Psoas muscle (tissue), 8 donors: ENCODE measurements around the gene RDH16. TPM values are rescaled to one million over a fixed set of nuclear protein-coding genes. Genes with fewer than 3 reads are reported as not detected.
"Not testable (repeated sequence)": the region's sequence is repeated elsewhere in the genome, so short reads cannot be mapped to it uniquely, and the experiment has no call there.

Source experiments
- ATAC-seq, 4 donors: fragments of 200-7000 bp; cut with Tn5 transposase; one replicate each; pipeline ENCODE4 v1.9.1; 2020; ENCODE audit warnings: moderate library complexity in 3 of 4, mild to moderate bottlenecking in 2 of 4
- DNase-seq, 2 donors: peaks; one replicate each; pipeline ENCODE4 v3.0.0-alpha.2; 2020
- H3K27ac ChIP-seq: fragments of 200-600 bp; one replicate; pipeline ENCODE4 v1.8.0; 2022
- H3K27me3 ChIP-seq, 3 donors: fragments of 200-600 bp in 1 of 3; one replicate each; pipeline versions ENCODE4 v1.6.1 to v1.8.0; 2013 to 2022; ENCODE audit warnings: low read length in 2 of 3, mild to moderate bottlenecking in 2 of 3, moderate library complexity in 1 of 3; ENCODE audit not compliant: insufficient read depth in 3 of 3
- H3K36me3 ChIP-seq, 2 donors: fragments of 200-600 bp in 1 of 2; one replicate each; pipeline versions ENCODE4 v1.6.1 to v1.8.0; 2013 to 2022; ENCODE audit warnings: low read depth in 1 of 2, mild to moderate bottlenecking in 1 of 2, moderate library complexity in 1 of 2; ENCODE audit not compliant: insufficient read depth in 1 of 2
- H3K4me1 ChIP-seq: fragments of 200-600 bp; one replicate; pipeline ENCODE4 v1.8.0; 2022
- H3K4me3 ChIP-seq: fragments of 200-600 bp; one replicate; pipeline ENCODE4 v1.8.0; 2022; ENCODE audit warnings: mild to moderate bottlenecking
- H3K9me3 ChIP-seq: fragments of 200-600 bp; one replicate; pipeline ENCODE4 v1.8.0; 2022
- WGBS, 3 donors: extraction: QIAGEN DNeasy Blood & Tissue Kit; methylation state at CpG; one replicate each; pipeline versions ENCODE4 v1.1.6 to v1.1.7; 2013; 5-methylcytosine and 5-hydroxymethylcytosine counted together
- intact Hi-C, 2 donors: fragments of 100-400 bp; cut with DNase I; formaldehyde crosslinking; loops; one replicate each; pipeline versions ENCODE4 v1.11.0 to v1.14.2; 2022
- polyA plus RNA-seq, 3 donors: library from polyadenylated mRNA; stranded (reverse); fragments of 200-250 nt; gene quantifications; one replicate each; pipeline ENCODE4 v1.2.3, GENCODE V29; 2013
- total RNA-seq, 4 donors: library from RNA; stranded (reverse); fragmentation: NEBNext Ultra II Directional in 2 of 4; extraction: Animal tissue kit (Norgen Biotek cat#: 25700) in 2 of 4; gene quantifications; one replicate each; pipeline versions ENCODE4 v1.2.1 to v1.2.4, GENCODE V29; 2021 to 2023
- TF ChIP-seq, protein P1 (sequence below): fragments of 200-600 bp; IDR thresholded peaks from one replicate; pipeline ENCODE4 v1.8.0; 2022; ENCODE audit warnings: antibody characterized with exemption
- donor health status: healthy with polysubstance abuse.
- donor health status: DM: no; HTN: no; CAD: no; lungs with moderate emphysema.
- donor health status: Bipolar disorder and iron deficiency.
- donor health status: healthy.
- donor health status: DM: yes; HTN: yes; CAD: no.
- donor health status: DM: no; HTN: no; CAD: no.
- donor health status: DM: no; HTN: no; CAD: no.
- donor health status: DM: yes; HTN: yes; CAD: no.

The RDH16 gene
- total and polyA plus RNA-seq, 7 donors, result 0.10 to 0.52 (median 0.32) TPM

DNA sequence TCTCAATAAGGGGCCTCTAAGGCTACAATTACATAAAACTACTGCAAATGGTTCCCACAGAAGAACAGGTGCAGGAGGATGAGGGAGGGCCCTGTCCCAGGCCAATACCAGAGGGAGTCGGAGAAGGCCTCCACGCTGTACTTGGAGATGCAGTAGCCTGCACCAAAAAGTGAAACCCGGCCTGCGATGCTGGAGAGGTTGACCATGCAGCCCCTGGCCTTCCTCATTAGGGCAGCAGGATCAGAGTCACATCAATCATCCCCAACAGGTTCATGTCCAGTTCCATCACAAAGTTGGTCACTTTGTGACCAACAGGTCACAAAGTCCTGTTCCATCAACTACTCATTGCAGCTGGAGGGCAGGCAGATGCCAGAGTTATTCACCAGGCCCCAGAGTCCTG, 26.0 kb upstream of the RDH16 start:
- DNase-seq (no peak), ATAC-seq (no peak)
- peaks cover 0 to 3% of the 10 kb centered on the region in 2 donors for H3K36me3 ChIP-seq
- no peaks in the 10 kb centered on the region for H3K27me3 ChIP-seq
- WGBS, 3 donors, result 56 to 86% (median 65%) methylated on average over 4 of the region's 4 CpGs
- no peak overlapping the region for H3K27ac ChIP-seq
- TF ChIP-seq, protein P1, sequence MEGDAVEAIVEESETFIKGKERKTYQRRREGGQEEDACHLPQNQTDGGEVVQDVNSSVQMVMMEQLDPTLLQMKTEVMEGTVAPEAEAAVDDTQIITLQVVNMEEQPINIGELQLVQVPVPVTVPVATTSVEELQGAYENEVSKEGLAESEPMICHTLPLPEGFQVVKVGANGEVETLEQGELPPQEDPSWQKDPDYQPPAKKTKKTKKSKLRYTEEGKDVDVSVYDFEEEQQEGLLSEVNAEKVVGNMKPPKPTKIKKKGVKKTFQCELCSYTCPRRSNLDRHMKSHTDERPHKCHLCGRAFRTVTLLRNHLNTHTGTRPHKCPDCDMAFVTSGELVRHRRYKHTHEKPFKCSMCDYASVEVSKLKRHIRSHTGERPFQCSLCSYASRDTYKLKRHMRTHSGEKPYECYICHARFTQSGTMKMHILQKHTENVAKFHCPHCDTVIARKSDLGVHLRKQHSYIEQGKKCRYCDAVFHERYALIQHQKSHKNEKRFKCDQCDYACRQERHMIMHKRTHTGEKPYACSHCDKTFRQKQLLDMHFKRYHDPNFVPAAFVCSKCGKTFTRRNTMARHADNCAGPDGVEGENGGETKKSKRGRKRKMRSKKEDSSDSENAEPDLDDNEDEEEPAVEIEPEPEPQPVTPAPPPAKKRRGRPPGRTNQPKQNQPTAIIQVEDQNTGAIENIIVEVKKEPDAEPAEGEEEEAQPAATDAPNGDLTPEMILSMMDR, result no peak
- no peak overlapping the region for H3K4me3 ChIP-seq
- intact Hi-C loops, result no loop called here
- no peaks in the 10 kb centered on the region for H3K9me3 ChIP-seq
- H3K4me1 ChIP-seq, result peaks cover 9% of the 10 kb centered on the region

DNA sequence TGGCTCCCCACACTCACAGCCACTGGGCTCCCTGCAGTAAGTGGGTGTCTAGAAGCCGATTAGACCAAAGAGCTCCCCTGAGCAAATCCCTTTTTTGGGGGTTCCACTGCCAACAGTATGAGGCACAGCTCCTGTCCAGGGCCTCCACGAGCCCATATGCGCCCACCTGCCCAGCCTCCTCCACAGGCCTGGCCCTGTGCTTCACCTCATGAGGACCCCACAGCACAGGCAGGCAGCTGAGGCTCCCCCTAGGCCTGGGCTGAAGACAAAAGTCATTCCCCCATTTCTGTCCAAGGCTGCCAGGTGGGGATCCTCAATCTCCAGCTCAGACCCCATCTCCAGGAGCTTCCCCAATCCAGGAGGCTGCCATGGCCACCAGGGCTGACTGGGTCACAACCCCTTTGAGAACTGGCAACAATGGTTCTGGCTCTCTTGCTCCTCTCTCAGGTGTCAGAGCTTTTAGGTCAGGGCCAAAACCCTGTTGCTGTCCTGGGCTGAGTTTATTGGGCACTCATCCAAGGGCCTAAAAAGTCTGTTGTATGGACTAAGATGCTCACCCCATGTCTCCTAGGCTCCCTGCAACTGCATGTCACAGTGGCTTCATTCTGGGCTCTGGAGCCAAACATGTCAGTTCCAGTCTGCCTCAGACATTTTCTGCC, 25.3 kb upstream of the RDH16 start:
- H3K4me1 ChIP-seq, ATAC-seq, intact Hi-C loops, DNase-seq, H3K27me3 ChIP-seq, H3K27ac ChIP-seq, H3K9me3 ChIP-seq, H3K36me3 ChIP-seq, H3K4me3 ChIP-seq: not testable (repeated sequence)
- whole genome bisulfite sequencing, 3 donors, result 74 to 95% (median 87%) methylated on average over 2 to 3 of the region's 3 CpGs

DNA sequence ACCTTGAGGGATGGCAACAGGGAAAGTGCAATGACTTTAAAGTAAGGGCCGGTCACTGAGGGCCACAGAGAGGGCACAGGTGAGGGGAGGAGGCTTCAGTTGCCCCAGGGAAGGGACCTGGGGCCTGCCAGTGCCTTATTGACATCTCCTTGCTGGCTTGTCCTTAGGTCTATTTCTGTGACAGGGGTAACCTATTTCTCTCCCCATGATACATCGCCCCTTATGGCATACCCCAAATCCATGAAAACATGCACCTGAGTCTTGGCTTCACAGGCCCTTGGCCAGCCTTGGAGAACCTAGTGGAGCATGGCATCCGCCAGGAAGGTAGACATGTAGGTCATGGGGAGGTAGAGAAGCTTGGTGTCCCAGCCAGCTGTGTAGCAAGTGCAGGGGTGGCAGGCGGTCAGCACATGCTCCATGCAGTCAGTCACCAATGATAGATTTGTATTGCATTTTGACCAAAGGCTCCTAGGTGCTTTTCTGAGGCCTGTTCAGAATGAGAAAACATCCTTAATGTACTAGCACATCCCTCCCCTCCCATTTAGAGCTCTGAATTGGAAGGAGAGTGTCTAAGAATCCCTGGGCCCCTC, 23.6 kb upstream of the RDH16 start:
- no peaks in the 10 kb centered on the region for H3K9me3 ChIP-seq
- WGBS, 3 donors, result 89 to 96% (median 92%) methylated on average over 4 of the region's 4 CpGs
- no peaks in the 10 kb centered on the region for H3K4me1 ChIP-seq
- TF ChIP-seq, protein P1, result no peak
- no peaks in the 10 kb centered on the region for H3K27me3 ChIP-seq
- DNase-seq (no peak), ATAC-seq (no peak)
- H3K36me3 ChIP-seq, result peaks cover 0 to 3% of the 10 kb centered on the region in 2 donors
- intact Hi-C loops, result no loop called here
- H3K4me3 ChIP-seq, result no peak overlapping the region
- no peak overlapping the region for H3K27ac ChIP-seq

DNA sequence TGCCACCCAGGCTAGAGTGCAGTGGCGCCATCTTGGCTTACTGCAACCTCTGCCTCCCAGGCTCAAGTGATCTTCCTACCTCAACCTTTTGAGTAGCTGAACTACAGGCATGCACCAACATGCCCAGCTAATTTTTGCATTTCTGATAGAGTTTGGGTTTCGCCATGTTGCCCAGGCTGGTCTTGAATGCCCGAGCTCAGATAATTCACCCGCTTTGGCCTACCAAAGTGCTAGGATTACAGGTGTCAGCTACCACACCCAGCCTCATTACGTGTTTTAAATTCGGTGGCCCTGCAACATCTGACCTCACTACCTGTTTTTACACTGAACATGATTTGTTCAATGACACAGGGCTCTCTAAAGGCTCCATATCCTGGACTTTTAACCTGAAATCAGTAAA, 22.9 kb upstream of the RDH16 start:
- Histone ChIP-seq H3K9me3 (no peaks in the 10 kb centered on the region), H3K27ac (no peak overlapping the region), H3K4me3 (no peak overlapping the region), H3K36me3 (peaks cover 0 to 3% of the 10 kb centered on the region in 2 donors), H3K4me1 (no peaks in the 10 kb centered on the region), H3K27me3 (no peaks in the 10 kb centered on the region)
- DNase-seq (no peak), ATAC-seq (no peak)
- WGBS, 3 donors, result 95 to 96% (median 95%) methylated on average over 6 of the region's 6 CpGs
- TF ChIP-seq, protein P1, result no peak
- intact Hi-C loops, result no loop called here

DNA sequence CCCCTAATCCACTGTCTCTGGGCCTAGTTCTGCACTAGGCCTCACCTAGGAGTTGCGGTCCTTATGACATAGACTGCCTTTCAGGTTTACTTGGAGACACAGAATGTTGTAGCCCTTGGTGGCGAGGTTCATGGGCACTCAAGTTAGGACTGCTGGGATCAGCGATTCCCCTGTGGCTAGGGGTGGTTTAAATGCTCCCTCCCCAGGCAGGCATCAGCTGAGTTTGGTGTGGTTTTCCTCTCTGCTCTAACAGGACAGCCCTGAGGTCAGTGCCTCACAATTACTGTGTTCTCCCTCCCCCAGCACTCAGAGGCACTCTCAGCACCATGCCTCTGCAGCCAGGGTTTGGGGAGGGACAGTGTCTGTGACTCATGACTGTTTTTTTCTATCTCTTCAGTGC, 22.2 kb upstream of the RDH16 start:
- intact Hi-C loops, result no loop called here
- TF ChIP-seq, protein P1, result no peak
- Histone ChIP-seq H3K4me3 (no peak overlapping the region), H3K27me3 (no peaks in the 10 kb centered on the region), H3K4me1 (no peaks in the 10 kb centered on the region), H3K27ac (no peak overlapping the region), H3K9me3 (no peaks in the 10 kb centered on the region), H3K36me3 (peaks cover 0 to 3% of the 10 kb centered on the region in 2 donors)
- WGBS, 3 donors, result 94 to 98% (median 97%) methylated on average over 3 of the region's 3 CpGs
- DNase-seq (no peak), ATAC-seq (no peak)
